Ishikawa (cell line): ENCODE measurements around the gene MAX.

Experiments used
- CEBPB ChIP-seq: IDR thresholded peaks from 2 replicates; pipeline ENCODE4 v1.6.1; 2012
- EGR1 ChIP-seq: IDR thresholded peaks from 2 replicates; pipeline ENCODE4 v1.6.1; 2012
- FOXM1 ChIP-seq: IDR thresholded peaks from 2 replicates; pipeline ENCODE4 v1.6.1; 2012; ENCODE audit warnings: low read depth, borderline replicate concordance
- MAX ChIP-seq: IDR thresholded peaks from 2 replicates; pipeline ENCODE4 v1.6.1; 2012
- RAD21 ChIP-seq: IDR thresholded peaks from 2 replicates; pipeline ENCODE4 v1.6.1; 2012; ENCODE audit warnings: low read depth
- REST ChIP-seq: IDR thresholded peaks from 2 replicates; pipeline ENCODE4 v1.6.1; 2012; ENCODE audit warnings: low read depth, mild to moderate bottlenecking
- TAF1 ChIP-seq: IDR thresholded peaks from 2 replicates; pipeline ENCODE4 v1.6.1; 2012; ENCODE audit warnings: low read depth, mild to moderate bottlenecking
- TEAD4 ChIP-seq: IDR thresholded peaks from 2 replicates; pipeline ENCODE4 v1.6.1; 2012
- USF1 ChIP-seq: IDR thresholded peaks from 2 replicates; pipeline ENCODE4 v1.6.1; 2012
- YY1 ChIP-seq: IDR thresholded peaks from 2 replicates; pipeline ENCODE4 v1.6.1; 2012; ENCODE audit warnings: low read depth

- TF ChIP-seq MAX (no peak), RAD21 (no peak), TAF1 (no peak), YY1 (no peak), EGR1 (no peak), USF1 (no peak), CEBPB (no peak), FOXM1 (no peak), REST (no peak), TEAD4 (no peak)
Measured at GRCh38 chr14:65027127-65027799, 75.1 kb downstream of the MAX start.
